Heart left ventricle (tissue), 16 donors: ENCODE data around the gene TRPT1. TPM values are rescaled to one million over a fixed set of nuclear protein-coding genes. Genes with fewer than 3 reads are reported as not detected.
A peak's percentile ranks its signal among the peaks of the same experiment; 100 is the strongest.

Experiments
- ATAC-seq, 4 donors: fragments of 200-7000 bp; cut with Tn5 transposase; one replicate each; pipeline ENCODE4 v1.9.1; 2020 to 2022; ENCODE audit warnings: moderate library complexity in 4 of 4, mild to moderate bottlenecking in 3 of 4, moderate number of reproducible peaks in 1 of 4
- DNase-seq, 5 donors: peaks; one replicate each; pipeline ENCODE4 v3.0.0-alpha.2; 2020
- H3K27ac ChIP-seq, 12 donors: fragments of 200-600 bp; sonication (generic) in 4 of 12; one replicate each; pipeline versions ENCODE4 v1.5.0 to v1.8.0; 2016 to 2022; ENCODE audit warnings: mild to moderate bottlenecking in 2 of 12
- H3K27me3 ChIP-seq, 9 donors: fragments of 200-600 bp; sonication (generic) in 2 of 9; one replicate each; pipeline versions ENCODE4 v1.5.1 to v1.8.0; 2016 to 2022; ENCODE audit warnings: mild to moderate bottlenecking in 3 of 9
- H3K36me3 ChIP-seq, 9 donors: fragments of 200-600 bp; sonication (generic) in 2 of 9; one replicate each; pipeline versions ENCODE4 v1.5.0 to v1.8.0; 2018 to 2022; ENCODE audit warnings: mild to moderate bottlenecking in 2 of 9
- H3K4me1 ChIP-seq, 12 donors: fragments of 200-600 bp; sonication (generic) in 4 of 12; one replicate each; pipeline versions ENCODE4 v1.5.0 to v1.8.0; 2016 to 2022; ENCODE audit warnings: mild to moderate bottlenecking in 3 of 12
- H3K4me3 ChIP-seq, 12 donors: fragments of 200-600 bp; sonication (generic) in 4 of 12; one replicate each; pipeline versions ENCODE4 v1.5.0 to v1.8.0; 2017 to 2022; ENCODE audit warnings: mild to moderate bottlenecking in 9 of 12, moderate library complexity in 4 of 12
- H3K9me3 ChIP-seq, 12 donors: fragments of 200-600 bp; sonication (generic) in 4 of 12; one replicate each; pipeline versions ENCODE4 v1.5.0 to v1.8.0; 2016 to 2022; ENCODE audit warnings: mild to moderate bottlenecking in 1 of 12
- POLR2A ChIP-seq, 2 donors: fragments of 450-650 bp; IDR thresholded peaks; one replicate each; pipeline ENCODE4 v1.6.1; 2017; ENCODE audit warnings: antibody characterized with exemption in 2 of 2, mild to moderate bottlenecking in 2 of 2, moderate library complexity in 2 of 2
- WGBS, 4 donors: extraction: QIAGEN DNeasy Blood & Tissue Kit in 2 of 4; methylation state at CpG; one replicate each; pipeline versions ENCODE4 v1.1.5 to v1.1.7; 2013 to 2018; 5-methylcytosine and 5-hydroxymethylcytosine counted together
- intact Hi-C, 10 donors: fragments of 100-400 bp; cut with DNase I; formaldehyde crosslinking; loops; one replicate each; pipeline versions ENCODE4 v1.11.1 to v1.14.2; 2022
- polyA plus RNA-seq, 2 donors: library from polyadenylated mRNA; stranded (reverse); fragments of 200-250 nt; gene quantifications; one replicate each; pipeline ENCODE4 v1.2.3, GENCODE V29; 2013
- total RNA-seq, 9 donors: library from RNA; depleted of rRNA in 2 of 9; stranded (reverse); fragments of >200 nt in 2 of 9; fragmentation: NEBNext Ultra II Directional in 3 of 9; extraction: Animal tissue kit (Norgen Biotek cat#: 25700) in 3 of 9; gene quantifications; one replicate each; pipeline versions ENCODE4 v1.1.0 to v1.2.4, GENCODE V29; 2016 to 2023
- TF ChIP-seq, protein P1 (sequence below), 12 donors: fragments of 200-600 bp; sonication (generic) in 4 of 12; IDR thresholded peaks; one replicate each; pipeline versions ENCODE4 v1.5.0 to v1.8.0; 2018 to 2022; ENCODE audit warnings: antibody characterized with exemption in 12 of 12, mild to moderate bottlenecking in 5 of 12
- donor health status: ischemic (EF 13 %, LVEDD 7.1; RV severe dilation, severe dysfunction).
- donor health status: healthy with polysubstance abuse.
- donor health status: DM: no; HTN: yes; CAD: no.
- donor health status: DM: no; HTN: no; CAD: no.
- donor health status: ischemic (EF 25% LVEDD 6.9; RV normal size, moderate dysfunction).
- donor health status: ischemic (EF 25% LVEDD 5.7; RV mildly dilated, moderate dysfunction).
- donor health status: healthy.
- donor health status: DM: yes; HTN: yes; CAD: no.
- donor health status: ischemic (EF 35%, LVEDD 5.7; RV mildly dilated, moderate dysfunction).
- donor health status: nonischemic (EF 11% LVEDD 7.7; RV severe dilation, severe dysfunction).
- donor health status: DM: yes; HTN: yes; CAD: no.
- donor health status: PGD.
- donor health status: ischemic (EF 29% LVEDD 5.4; RV normal size, mild dysfunction).
- donor health status: nonischemic (EF 23%, LVEDD 6.1; RV moderate dilation, normal function).

TRPT1 gene
- total and polyA plus RNA-seq, 11 donors: 51.2 to 146 (median 65.3) TPM

DNA sequence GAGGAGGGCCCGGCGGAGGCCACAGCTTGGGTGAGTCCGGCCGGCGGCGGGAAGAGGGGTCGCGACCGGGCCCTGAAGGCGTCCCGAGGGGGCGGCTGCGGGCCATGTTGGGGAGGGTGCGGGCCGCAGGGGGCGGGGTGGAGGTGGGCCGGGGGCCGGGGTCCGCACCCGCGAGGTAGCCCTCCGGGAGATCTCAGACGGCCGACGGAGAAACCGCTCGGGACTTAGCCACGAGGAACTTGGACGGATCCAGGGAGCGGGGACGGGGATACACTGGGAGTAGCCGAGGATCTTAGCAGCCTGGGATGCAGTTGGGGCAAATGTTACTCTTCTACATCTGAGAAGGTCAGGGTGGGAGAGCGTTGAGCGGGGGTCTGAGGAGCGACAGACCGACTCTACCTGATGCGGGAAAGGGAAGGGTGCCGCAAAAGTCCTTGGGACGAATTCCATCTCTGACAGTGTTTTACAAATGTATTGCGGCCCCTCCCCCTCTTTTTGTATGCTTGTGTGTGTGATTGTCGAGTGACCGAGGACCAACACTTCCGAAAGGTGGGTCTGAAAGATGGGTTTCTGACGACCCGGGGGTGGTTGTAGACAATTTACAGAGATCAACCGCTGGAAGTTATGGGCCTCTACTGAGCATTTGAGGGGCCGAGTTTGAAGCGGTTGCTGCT is 39.4 kb downstream of the TRPT1 start:
- Histone ChIP-seq H3K36me3 (peaks cover 0 to 36% (median 7%) of the 10 kb centered on the region in 9 donors), H3K27ac (peak overlapping the region in 5 of 12 donors; percentile 54 to 96 (median 78)), H3K9me3 (no peaks in the 10 kb centered on the region), H3K4me3 (peak overlapping the region in 1 of 12 donors; percentile 76), H3K27me3 (no peaks in the 10 kb centered on the region), H3K4me1 (peaks cover 0 to 42% (median 30%) of the 10 kb centered on the region in 12 donors)
- TF ChIP-seq POLR2A (IDR thresholded peaks at IDR 0.05): no peak
- TF ChIP-seq, protein P1, sequence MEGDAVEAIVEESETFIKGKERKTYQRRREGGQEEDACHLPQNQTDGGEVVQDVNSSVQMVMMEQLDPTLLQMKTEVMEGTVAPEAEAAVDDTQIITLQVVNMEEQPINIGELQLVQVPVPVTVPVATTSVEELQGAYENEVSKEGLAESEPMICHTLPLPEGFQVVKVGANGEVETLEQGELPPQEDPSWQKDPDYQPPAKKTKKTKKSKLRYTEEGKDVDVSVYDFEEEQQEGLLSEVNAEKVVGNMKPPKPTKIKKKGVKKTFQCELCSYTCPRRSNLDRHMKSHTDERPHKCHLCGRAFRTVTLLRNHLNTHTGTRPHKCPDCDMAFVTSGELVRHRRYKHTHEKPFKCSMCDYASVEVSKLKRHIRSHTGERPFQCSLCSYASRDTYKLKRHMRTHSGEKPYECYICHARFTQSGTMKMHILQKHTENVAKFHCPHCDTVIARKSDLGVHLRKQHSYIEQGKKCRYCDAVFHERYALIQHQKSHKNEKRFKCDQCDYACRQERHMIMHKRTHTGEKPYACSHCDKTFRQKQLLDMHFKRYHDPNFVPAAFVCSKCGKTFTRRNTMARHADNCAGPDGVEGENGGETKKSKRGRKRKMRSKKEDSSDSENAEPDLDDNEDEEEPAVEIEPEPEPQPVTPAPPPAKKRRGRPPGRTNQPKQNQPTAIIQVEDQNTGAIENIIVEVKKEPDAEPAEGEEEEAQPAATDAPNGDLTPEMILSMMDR (IDR thresholded peaks at IDR 0.05): no peak
- WGBS, 4 donors: 1 to 3% (median 2%) methylated on average over 16 to 48 of the region's 48 CpGs
- peak in 1 of 5 donors; percentile 67 for DNase-seq
- intact Hi-C loops: loop anchor here in 3 of 10 donors (1.0 to 5.0 kb wide), 4 partner anchors 40 to 116 kb away; partner anchors contain the start of genes NUDT22 (in 3 of the 3), TRPT1 (in 3 of the 3) and CATSPERZ (in 1 of the 3)
- no peak for ATAC-seq

DNA sequence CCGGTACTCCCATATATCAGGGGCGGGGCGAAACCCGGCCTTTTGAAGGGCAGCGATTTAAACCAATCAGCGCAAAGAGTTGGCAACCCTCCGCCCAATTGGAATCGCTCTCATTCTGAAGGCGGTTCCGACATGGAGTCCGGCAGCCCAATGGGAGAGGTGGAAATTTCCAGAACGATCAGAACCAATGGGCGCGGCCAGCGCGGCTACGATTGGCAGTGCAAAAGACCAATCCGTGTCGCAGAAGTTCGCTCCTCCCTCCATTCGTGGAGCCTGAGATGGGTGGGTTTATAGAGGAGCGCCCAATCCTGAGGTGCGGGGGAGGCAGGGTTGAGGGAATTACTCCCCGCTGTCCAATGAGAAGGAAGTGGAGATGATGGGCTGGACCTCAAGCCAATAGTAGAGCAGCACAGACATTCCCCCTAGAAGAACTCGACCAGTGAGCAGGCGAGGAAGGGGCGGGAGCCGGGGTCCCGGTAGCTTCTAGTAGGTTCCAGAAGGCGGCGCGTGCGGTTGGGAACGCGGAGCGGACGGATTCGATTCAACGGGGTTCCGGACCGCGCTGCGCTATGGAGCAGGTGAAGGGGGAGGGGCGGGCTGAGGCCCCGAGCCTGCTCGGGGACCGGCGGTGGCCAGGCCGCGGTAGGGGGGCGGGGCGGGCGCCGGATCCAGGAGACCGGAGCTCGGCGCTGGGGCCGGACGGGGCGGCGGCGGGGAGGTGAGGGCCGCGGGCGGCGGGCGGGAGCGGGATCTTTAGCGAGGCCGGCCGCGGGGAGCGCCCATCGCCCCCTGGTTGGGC is 40.1 kb downstream of the TRPT1 start, which contains the start of gene STIP1:
STIP1 (plus strand) TSS at position 479 of the 799 bp plus-strand sequence; CDS start at position 570, 91 bp downstream.
- H3K27me3 ChIP-seq: no peaks in the 10 kb centered on the region
- no peaks in the 10 kb centered on the region for H3K9me3 ChIP-seq
- H3K4me3 ChIP-seq: peak within 1 kb of the TSS in 11 of 12 donors; percentile 41 to 83 (median 76)
- TF ChIP-seq POLR2A (IDR thresholded peaks at IDR 0.05): no peak
- TF ChIP-seq, protein P1 (IDR thresholded peaks at IDR 0.05): peak in 8 of 12 donors; percentile 20 to 70 (median 40)
- DNase-seq (peak; percentile 98 to 100 (median 99)), ATAC-seq (peak; percentile 87 to 95 (median 92))
- intact Hi-C loops: loop anchor here in 3 of 10 donors (1.0 to 5.0 kb wide), 4 partner anchors 40 to 116 kb away; partner anchors contain the start of genes NUDT22 (in 3 of the 3), TRPT1 (in 3 of the 3) and CATSPERZ (in 1 of the 3)
- 0 to 1% (median 1%) methylated on average over 31 to 74 of the region's 74 CpGs for WGBS, 4 donors
- peaks cover 0 to 49% (median 36%) of the 10 kb centered on the region in 12 donors for H3K4me1 ChIP-seq
- H3K36me3 ChIP-seq: peaks cover 0 to 29% (median 6%) of the 10 kb centered on the region in 9 donors
- peak within 1 kb of the TSS; percentile 91 to 99 (median 97) for H3K27ac ChIP-seq

DNA sequence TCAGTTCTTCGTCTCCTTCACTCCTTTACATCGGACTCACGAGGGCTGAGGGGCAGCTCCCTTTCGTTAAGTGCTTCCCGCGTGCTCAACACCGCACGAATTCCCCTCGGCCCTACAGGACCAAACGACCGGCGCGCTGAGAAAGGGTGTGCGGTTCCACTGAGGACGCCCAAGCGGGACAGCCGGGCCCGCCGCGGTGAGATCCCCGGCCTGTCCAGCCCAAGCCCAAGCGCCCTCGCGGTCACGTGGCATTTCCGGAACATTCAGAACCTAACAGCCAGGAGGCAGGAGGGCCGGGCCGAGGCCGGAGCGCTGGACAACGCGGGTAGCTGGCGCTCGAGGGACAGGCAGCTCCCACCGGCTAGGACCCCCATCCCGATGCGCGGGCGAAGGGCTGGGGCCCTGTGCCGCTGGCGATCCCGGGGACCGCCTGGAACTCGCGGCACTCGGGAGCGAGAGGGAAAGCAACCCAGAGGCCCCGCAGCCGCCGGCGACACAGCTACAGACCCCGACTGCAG is 40.8 kb downstream of the TRPT1 start:
- no peaks in the 10 kb centered on the region for H3K9me3 ChIP-seq
- intact Hi-C loops: loop anchor here in 1 of 10 donors (5.0 kb wide), 2 partner anchors 42 to 117 kb away; partner anchors contain the start of genes CATSPERZ, NUDT22 and TRPT1
- peak; percentile 4 to 65 (median 56) for ATAC-seq

More for the DNA sequence above, 40.8 kb downstream of the TRPT1 start:
- DNase-seq: peak; percentile 89 to 93 (median 92)
- peaks cover 3 to 55% (median 43%) of the 10 kb centered on the region in 12 donors for H3K4me1 ChIP-seq
- peak; percentile 92 to 99 for TF ChIP-seq POLR2A (IDR thresholded peaks at IDR 0.05)
- TF ChIP-seq, protein P1 (IDR thresholded peaks at IDR 0.05): peak in 11 of 12 donors; percentile 14 to 76 (median 42)
- 0 to 1% (median 0%) methylated on average over 31 to 52 of the region's 52 CpGs for WGBS, 4 donors
- H3K36me3 ChIP-seq: peaks cover 0 to 22% (median 0%) of the 10 kb centered on the region in 9 donors
- H3K4me3 ChIP-seq: peak overlapping the region in 11 of 12 donors; percentile 41 to 83 (median 75)
- no peaks in the 10 kb centered on the region for H3K27me3 ChIP-seq
- H3K27ac ChIP-seq: peak overlapping the region; percentile 91 to 99 (median 97)
